ENCODE data around the gene SRM. TPM values are rescaled to one million over a fixed set of nuclear protein-coding genes. Genes with fewer than 3 reads are reported as not detected.
"Not testable (repeated sequence)": the region's sequence is repeated elsewhere in the genome, so short reads cannot be mapped to it uniquely, and the experiment has no call there.

The SRM gene
- total RNA-seq, 1 experiment from 2014 or later: 28.1 TPM

DNA sequence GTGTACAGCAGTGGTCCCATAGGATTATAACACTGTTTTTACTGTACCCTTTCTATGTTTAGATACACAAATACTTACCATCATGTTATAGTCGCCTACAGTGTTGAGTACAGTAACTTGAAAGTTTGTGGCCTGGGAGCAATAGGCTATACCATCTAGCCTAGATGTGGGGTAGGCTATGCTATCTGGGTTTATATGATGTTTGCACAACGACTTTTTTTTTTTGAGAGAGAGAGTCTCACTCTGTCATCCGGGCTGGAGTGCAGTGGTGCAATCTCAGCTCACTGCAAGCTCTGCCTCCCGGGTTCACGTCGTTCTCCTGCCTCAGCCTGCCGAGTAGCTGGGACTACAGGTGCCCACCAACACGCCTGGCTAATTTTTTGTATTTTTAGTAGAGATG is 40.5 kb downstream of the SRM start:
- DNase-seq (ENCODE audit: low spot score): not testable (repeated sequence)

GRCh38 chr1:11013160-11013531 is 46.7 kb downstream of the SRM start:
- DNase-seq (ENCODE audit: low spot score): no peak

- peak; percentile 78 for DNase-seq (ENCODE audit: low spot score)
Observed at GRCh38 chr1:11012260-11013159, 47.3 kb downstream of the SRM start, which contains the start of gene TARDBP. TARDBP (plus strand) TSS chr1:11012654; CDS start chr1:11013728, 1,074 bp downstream.

Other genes with a start within 250 kb of the SRM start
- gene TARDBP, start 47.4 kb downstream of the SRM start, total RNA-seq (2014; rRNA removed; shearing (Covaris generic)): 47.7 and 67.2 TPM in 2 replicates
- gene MASP2, start 12.8 kb downstream of the SRM start, total RNA-seq (2014; rRNA removed; shearing (Covaris generic)): not detected in 2 replicates
- gene EXOSC10, start 39.9 kb upstream of the SRM start, total RNA-seq (2014; rRNA removed; shearing (Covaris generic)): 45.3 and 48.5 TPM in 2 replicates
- not detected in 2 replicates for gene ANGPTL7, start 129.3 kb upstream of the SRM start, total RNA-seq (2014; rRNA removed; shearing (Covaris generic))
- 28.2 and 34.6 TPM in 2 replicates for gene MTOR, start 202.5 kb upstream of the SRM start, total RNA-seq (2014; rRNA removed; shearing (Covaris generic))
- gene UBIAD1, start 213.2 kb upstream of the SRM start, total RNA-seq (2014; rRNA removed; shearing (Covaris generic)): 9.9 and 12.8 TPM in 2 replicates

Measured in H4 (cell line).